HepG2 (cell line): ENCODE results near the gene P4HA1. TPM values are rescaled to one million over a fixed set of nuclear protein-coding genes. Genes with fewer than 3 reads are reported as not detected.

ENCODE experiments used
- CEBPG ChIP-seq: IDR thresholded peaks from 2 replicates; pipeline ENCODE4 v1.6.1; 2016
- HNRNPLL ChIP-seq: fragments of 200-400 bp; formaldehyde crosslinking; IDR thresholded peaks from 2 replicates; pipeline ENCODE4 v1.6.1; 2017; ENCODE audit warnings: mild to moderate bottlenecking, low read depth, low read length; ENCODE audit not compliant: poor library complexity, severe bottlenecking
- PITX1 ChIP-seq: sonication (generic); formaldehyde crosslinking; IDR thresholded peaks from 2 replicates; pipeline ENCODE4 v1.5.1; 2020; ENCODE audit warnings: mild to moderate bottlenecking, missing genetic modification reagents
- RARA ChIP-seq: IDR thresholded peaks from 2 replicates; pipeline ENCODE4 v1.6.1; 2016; ENCODE audit warnings: missing genetic modification reagents, missing compliant biosample characterization
- SMC3 ChIP-seq: IDR thresholded peaks from 2 replicates; pipeline ENCODE4 v1.6.1; 2011; ENCODE audit warnings: low read length, improper control_type of control experiment
- TMF1 ChIP-seq: sonication (generic); formaldehyde crosslinking; IDR thresholded peaks from 2 replicates; pipeline ENCODE4 v1.8.1; 2022; ENCODE audit warnings: low read depth, missing genetic modification reagents
- ZEB1 ChIP-seq: IDR thresholded peaks from 2 replicates; pipeline ENCODE4 v1.6.1; 2012; ENCODE audit warnings: mild to moderate bottlenecking, low read depth, inconsistent platforms; ENCODE audit not compliant: insufficient replicate concordance
- ZHX1 ChIP-seq: sonication (generic); formaldehyde crosslinking; IDR thresholded peaks from 2 replicates; pipeline ENCODE4 v1.8.1; 2022; ENCODE audit warnings: low read depth, mild to moderate bottlenecking, missing genetic modification reagents
- ZNF354B ChIP-seq: sonication (generic); formaldehyde crosslinking; IDR thresholded peaks from 2 replicates; pipeline ENCODE4 v1.8.0; 2022; ENCODE audit warnings: mild to moderate bottlenecking, missing genetic modification reagents
- ZNF609 ChIP-seq: sonication (generic); formaldehyde crosslinking; IDR thresholded peaks from 2 replicates; pipeline ENCODE4 v1.4.0; 2020; ENCODE audit warnings: mild to moderate bottlenecking, missing genetic modification reagents, borderline replicate concordance
- polyA plus RNA-seq, 8 experiments: library from polyadenylated mRNA; depleted of rRNA in 3 of 8; stranded (reverse) in 7 of 8; unstranded in 1 of 8; fragments of >200 nt; fragmentation: Illumina TruSeq in 4 of 8; extraction: Trizol in 4 of 8; gene quantifications; 2 replicates each; pipeline versions ENCODE4 v1.2.1 to v1.2.3, GENCODE V29; 2011 to 2016; ENCODE audit warnings: low read depth in 4 of 8, missing spikeins in 1 of 8, mixed read lengths in 1 of 8; ENCODE audit not compliant: insufficient read depth in 1 of 8
- total RNA-seq, 5 experiments: library from RNA; depleted of rRNA; stranded (reverse); fragments of >200 nt; fragmentation: Illumina TruSeq; extraction: Trizol; gene quantifications; 2 replicates each; pipeline ENCODE4 v1.2.3, GENCODE V29; 2016; ENCODE audit warnings: low read depth in 1 of 5

The P4HA1 gene
- total and polyA plus RNA-seq, 2 of the 13 experiments (the other 11 are each of a cell fraction or from before 2014, with no cell fraction given): 63.1 to 196 TPM

GRCh38 chr10:73117976-73118743 is 21.5 kb upstream of the P4HA1 start (continued):
- TF ChIP-seq ZHX1: no peak
- no peak for TF ChIP-seq CEBPG (CRISPR knock-in tag)
- TF ChIP-seq TMF1 (CRISPR knock-in tag): no peak
- no peak for TF ChIP-seq ZEB1
- no peak for TF ChIP-seq SMC3
- TF ChIP-seq PITX1 (CRISPR knock-in tag): no peak
- TF ChIP-seq ZNF354B (CRISPR knock-in tag): no peak
- TF ChIP-seq ZNF609 (CRISPR knock-in tag): no peak
- TF ChIP-seq HNRNPLL: no peak
- peak; percentile 91 for TF ChIP-seq RARA (CRISPR knock-in tag)
